Measurements from ENCODE around the gene PCBP3. TPM values are rescaled to one million over a fixed set of nuclear protein-coding genes. Genes with fewer than 3 reads are reported as not detected.

Gene PCBP3
- total and polyA plus RNA-seq, 2 of the 8 experiments (the other 6 are each of a cell fraction or from before 2014, with no cell fraction given): 3.5 to 6.3 TPM

GRCh38 chr21:45838634-45839033 lies 195.1 kb downstream of the PCBP3 start:
- Histone ChIP-seq H3K14ac (ENCODE audit: insufficient read length) (no peak overlapping the region), H3K9me3 (ENCODE audit: insufficient read depth in 2 of 2, low read depth in 1 of 2, low read length in 1 of 2) (peaks cover 13 to 15% of the 10 kb centered on the region in 2 experiments), H4K20me1 (replicated peaks in 1 of 2; ENCODE audit: control insufficient read depth in 1 of 2, insufficient read depth in 2 of 2, low read length in 2 of 2) (no peaks in the 10 kb centered on the region), H2BK120ac (replicated peaks; ENCODE audit: low read depth, low read length) (no peak overlapping the region), H3K18ac (ENCODE audit: extremely low read depth, low read length) (no peak overlapping the region), H2BK15ac (ENCODE audit: low read length) (no peak overlapping the region), H2BK20ac (ENCODE audit: low read length) (no peak overlapping the region), H3K27me3 (replicated peaks in 1 of 4; ENCODE audit: control insufficient read depth in 3 of 4, extremely low read depth in 1 of 4, insufficient read depth in 3 of 4, low read length in 3 of 4) (no peaks in the 10 kb centered on the region), H2BK5ac (ENCODE audit: low read depth, low read length) (no peak overlapping the region), H3K23me2 (ENCODE audit: low read depth, low read length) (no peaks in the 10 kb centered on the region), H4K91ac (replicated peaks; ENCODE audit: insufficient read length, low read length) (no peak overlapping the region), H3K4me3 (ENCODE audit: extremely low read depth in 1 of 4, insufficient read depth in 2 of 4, low read depth in 3 of 4, low read length in 4 of 4) (no peak overlapping the region; a peak in 1 of 8 replicates), H2BK12ac (ENCODE audit: low read depth, low read length) (no peak overlapping the region), H3K27ac (ENCODE audit: low read depth, low read length) (no peak overlapping the region), H3K36me3 (ENCODE audit: control insufficient read depth in 2 of 4, insufficient read depth in 4 of 4, low read length in 3 of 4) (no peaks in the 10 kb centered on the region), H3K4me1 (replicated peaks in 1 of 4; ENCODE audit: control insufficient read depth in 3 of 4, insufficient read depth in 4 of 4, low read length in 3 of 4) (peaks cover 0 to 2% (median 0%) of the 10 kb centered on the region in 4 experiments; a peak in 1 of 7 replicates), H2AFZ (ENCODE audit: low read length) (no peak overlapping the region), H2AK5ac (ENCODE audit: low read depth, low read length) (no peak overlapping the region), H4K8ac (ENCODE audit: extremely low read depth, insufficient read depth, low read length) (no peak overlapping the region), H3K9ac (replicated peaks in 1 of 4; ENCODE audit: extremely low read depth in 1 of 4, low read depth in 3 of 4, low read length in 3 of 4) (no peak overlapping the region), H3K23ac (ENCODE audit: insufficient read length) (no peak overlapping the region), H3K4me2 (ENCODE audit: insufficient read depth in 1 of 2, low read depth in 2 of 2, low read length in 2 of 2) (no peak overlapping the region), H4K5ac (ENCODE audit: insufficient read length, low read depth, low read length) (no peak overlapping the region), H3K79me2 (ENCODE audit: control insufficient read depth in 1 of 2, insufficient read depth in 2 of 2, low read length in 2 of 2) (no peaks in the 10 kb centered on the region), H3K4ac (replicated peaks; ENCODE audit: insufficient read length, low read depth, low read length) (no peak overlapping the region), H3K79me1 (ENCODE audit: low read depth, low read length) (peaks cover 3% of the 10 kb centered on the region; the same call in 1 of the 2 replicates), H3K56ac (replicated peaks; ENCODE audit: insufficient read length, low read depth, low read length) (no peak overlapping the region)
- FAIRE-seq (no peak), DNase-seq (ENCODE audit: low read depth in 1 of 2, low spot score in 2 of 2) (no peak)
- CTCF ChIA-PET (ENCODE audit: partially characterized antibody): interaction anchor here (0.6 kb wide), 1 partner anchor 16 kb away, joined by 3 read pairs; no protein-coding TSS in a partner anchor
- POLR2A ChIA-PET (ENCODE audit: partially characterized antibody): no interaction called here
- WGBS, 2 experiments (ENCODE audit: extremely low coverage in 1 of 2, insufficient coverage in 1 of 2, insufficient read length in 1 of 2, insufficient replicate concordance in 2 of 2, low coverage in 1 of 2, low lambda C conversion rate in 2 of 2, missing lambda C conversion rate in 1 of 2): 83% methylated on average over 1 of the region's 1 CpG; no CpG with 5 or more reads in 1 of the 2 experiments
- TF ChIP-seq SIN3A (conservative IDR thresholded peaks at IDR 0.05 in 1 of 2, IDR thresholded peaks at IDR 0.05 in 1 of 2; ENCODE audit: low read depth in 1 of 2, low read length in 2 of 2) (no peak), CBX8 (IDR thresholded peaks at IDR 0.05; ENCODE audit: borderline replicate concordance, low read depth, low read length) (no peak), HDAC2 (IDR thresholded peaks at IDR 0.05; ENCODE audit: borderline replicate concordance in 1 of 2, low read depth in 2 of 2, low read length in 2 of 2) (no peak), CREB1 (IDR thresholded peaks at IDR 0.05) (no peak), ZNF274 (IDR thresholded peaks at IDR 0.05; ENCODE audit: borderline replicate concordance, extremely low read depth, low read length) (no peak), SUZ12 (IDR thresholded peaks at IDR 0.05; ENCODE audit: low read length) (no peak), RBBP5 (IDR thresholded peaks at IDR 0.05; ENCODE audit: borderline replicate concordance, low read depth, low read length) (no peak), BCL11A (IDR thresholded peaks at IDR 0.05; ENCODE audit: low read depth in 2 of 2, low read length in 2 of 2) (no peak), E2F6 (IDR thresholded peaks at IDR 0.05) (no peak), ASH2L (IDR thresholded peaks at IDR 0.05; ENCODE audit: low read length) (no peak), PHF8 (conservative IDR thresholded peaks at IDR 0.05; ENCODE audit: low read depth, low read length) (no peak), SIX5 (IDR thresholded peaks at IDR 0.05; ENCODE audit: low read depth, low read length) (no peak), SP4 (IDR thresholded peaks at IDR 0.05; ENCODE audit: low read length) (no peak)
